NB4 (cell line): Measurements from ENCODE around the gene AUTS2.

Experiments
- DNase-seq: peaks from one replicate; pipeline ENCODE4 v3.0.0; 2010; ENCODE audit warnings: low read depth
- H3K4me3 ChIP-seq: one replicate; pipeline ENCODE4 v1.5.1; 2011; ENCODE audit warnings: mild to moderate bottlenecking, low read depth, low read length, moderate library complexity
- MYC ChIP-seq: IDR thresholded peaks from 2 replicates; pipeline ENCODE4 v1.6.1; 2011; ENCODE audit warnings: low read depth, low read length
- POLR2A ChIP-seq: IDR thresholded peaks from 2 replicates; pipeline ENCODE4 v1.6.1; 2011; ENCODE audit warnings: mild to moderate bottlenecking; ENCODE audit not compliant: insufficient read length; ENCODE audit errors: extremely low read depth
- TF ChIP-seq, protein P1 (sequence below): IDR thresholded peaks from 2 replicates; pipeline ENCODE4 v1.6.1; 2011; ENCODE audit warnings: low read depth, low read length
- TF ChIP-seq, protein P2 (sequence below): IDR thresholded peaks from one replicate; pipeline ENCODE4 v1.5.1; 2012; ENCODE audit warnings: low read depth, low read length

Gene AUTS2

DNA sequence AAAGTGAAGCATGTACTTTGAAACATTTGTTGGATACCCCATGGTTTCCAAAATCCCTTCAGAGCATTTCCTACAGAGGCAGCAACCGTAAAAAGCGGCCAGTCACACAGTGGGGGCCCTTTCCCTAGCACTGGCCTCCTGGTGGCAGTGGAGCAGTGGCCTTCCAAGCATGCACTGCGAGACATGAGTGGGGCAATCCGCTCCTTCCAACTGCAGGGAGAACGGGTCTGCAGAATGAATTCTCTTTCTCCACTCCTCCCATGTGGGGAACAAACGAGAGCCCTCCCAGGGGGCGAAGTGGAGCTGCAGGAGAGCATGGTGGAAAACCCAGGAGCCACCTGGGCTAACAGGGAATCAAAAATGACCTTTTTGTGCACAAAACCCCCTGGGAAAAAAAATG lies 990.7 kb downstream of the AUTS2 start:
- no peak for TF ChIP-seq POLR2A
- no peak for TF ChIP-seq MYC
- TF ChIP-seq, protein P1, sequence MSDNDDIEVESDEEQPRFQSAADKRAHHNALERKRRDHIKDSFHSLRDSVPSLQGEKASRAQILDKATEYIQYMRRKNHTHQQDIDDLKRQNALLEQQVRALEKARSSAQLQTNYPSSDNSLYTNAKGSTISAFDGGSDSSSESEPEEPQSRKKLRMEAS, result no peak
- TF ChIP-seq, protein P2, sequence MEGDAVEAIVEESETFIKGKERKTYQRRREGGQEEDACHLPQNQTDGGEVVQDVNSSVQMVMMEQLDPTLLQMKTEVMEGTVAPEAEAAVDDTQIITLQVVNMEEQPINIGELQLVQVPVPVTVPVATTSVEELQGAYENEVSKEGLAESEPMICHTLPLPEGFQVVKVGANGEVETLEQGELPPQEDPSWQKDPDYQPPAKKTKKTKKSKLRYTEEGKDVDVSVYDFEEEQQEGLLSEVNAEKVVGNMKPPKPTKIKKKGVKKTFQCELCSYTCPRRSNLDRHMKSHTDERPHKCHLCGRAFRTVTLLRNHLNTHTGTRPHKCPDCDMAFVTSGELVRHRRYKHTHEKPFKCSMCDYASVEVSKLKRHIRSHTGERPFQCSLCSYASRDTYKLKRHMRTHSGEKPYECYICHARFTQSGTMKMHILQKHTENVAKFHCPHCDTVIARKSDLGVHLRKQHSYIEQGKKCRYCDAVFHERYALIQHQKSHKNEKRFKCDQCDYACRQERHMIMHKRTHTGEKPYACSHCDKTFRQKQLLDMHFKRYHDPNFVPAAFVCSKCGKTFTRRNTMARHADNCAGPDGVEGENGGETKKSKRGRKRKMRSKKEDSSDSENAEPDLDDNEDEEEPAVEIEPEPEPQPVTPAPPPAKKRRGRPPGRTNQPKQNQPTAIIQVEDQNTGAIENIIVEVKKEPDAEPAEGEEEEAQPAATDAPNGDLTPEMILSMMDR, result no peak
- H3K4me3 ChIP-seq, result no peak overlapping the region
- DNase-seq, result no peak

GRCh38 chr7:70589590-70589989 lies 991.3 kb downstream of the AUTS2 start:
- TF ChIP-seq, protein P2, result no peak
- TF ChIP-seq MYC, result no peak
- TF ChIP-seq, protein P1, result no peak
- no peak for TF ChIP-seq POLR2A

GRCh38 chr7:70590126-70590854 lies 992.0 kb downstream of the AUTS2 start:
- no peak overlapping the region for H3K4me3 ChIP-seq
- DNase-seq, result no peak
- TF ChIP-seq, protein P1, result no peak
- TF ChIP-seq, protein P2, result no peak
- TF ChIP-seq POLR2A (no peak), MYC (no peak)

More at GRCh38 chr7:70589590-70589989, 991.3 kb downstream of the AUTS2 start:
- no peak for DNase-seq
- H3K4me3 ChIP-seq, result no peak overlapping the region

- TF ChIP-seq MYC, result no peak
- TF ChIP-seq, protein P2, result no peak
- no peak for TF ChIP-seq POLR2A
- TF ChIP-seq, protein P1, result no peak
- DNase-seq, result no peak
Measured at GRCh38 chr7:70591643-70592042, 993.4 kb downstream of the AUTS2 start.

DNA sequence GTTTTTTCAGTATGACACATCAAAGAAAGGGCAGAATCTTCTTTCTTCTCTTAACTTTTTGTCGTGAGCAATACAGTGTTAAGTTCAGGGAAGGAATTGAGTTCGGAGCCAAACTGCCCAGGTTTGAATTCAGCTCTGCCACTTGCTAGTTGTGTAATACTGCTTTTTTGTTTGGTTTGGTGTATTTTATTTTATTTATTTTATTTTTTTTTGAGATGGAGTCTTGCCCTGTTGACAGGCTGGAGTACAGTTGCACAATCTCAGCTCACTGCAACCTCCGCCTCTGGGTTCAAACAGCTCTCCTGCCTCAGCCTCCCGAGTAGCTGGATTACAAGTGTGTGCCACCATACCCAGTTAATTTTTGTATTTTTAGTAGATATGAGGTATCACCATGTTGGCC lies 993.9 kb downstream of the AUTS2 start:
- no peak for DNase-seq
- H3K4me3 ChIP-seq, result no peak overlapping the region
- no peak for TF ChIP-seq POLR2A
- TF ChIP-seq, protein P2, result no peak

More at GRCh38 chr7:70591643-70592042, 993.4 kb downstream of the AUTS2 start:
- H3K4me3 ChIP-seq, result no peak overlapping the region
